IPS-18a (cell line): ENCODE measurements around the gene MAGEB6.
"Not testable (repeated sequence)": the region's sequence is repeated elsewhere in the genome, so short reads cannot be mapped to it uniquely, and the experiment has no call there.

Source experiments
- H3K27ac ChIP-seq: one replicate; pipeline ENCODE4 v1.5.1; 2013; ENCODE audit warnings: low read length
- H3K27me3 ChIP-seq: one replicate; pipeline ENCODE4 v1.6.1; 2013; ENCODE audit warnings: mild to moderate bottlenecking, low read length; ENCODE audit not compliant: control insufficient read depth, insufficient read depth
- H3K36me3 ChIP-seq: one replicate; pipeline ENCODE4 v1.6.1; 2013; ENCODE audit warnings: low read depth, low read length; ENCODE audit not compliant: control insufficient read depth
- H3K4me1 ChIP-seq: one replicate; pipeline ENCODE4 v1.6.1; 2013; ENCODE audit warnings: low read depth, low read length; ENCODE audit not compliant: control insufficient read depth
- H3K4me3 ChIP-seq: one replicate; pipeline ENCODE4 v1.5.1; 2013; ENCODE audit warnings: low read length
- H3K9ac ChIP-seq: one replicate; pipeline ENCODE4 v1.6.1; 2013; ENCODE audit warnings: mild to moderate bottlenecking, low read length, moderate library complexity
- H3K9me3 ChIP-seq: one replicate; pipeline ENCODE4 v1.6.1; 2013; ENCODE audit warnings: low read depth, low read length; ENCODE audit not compliant: control insufficient read depth

MAGEB6 gene, protein sequence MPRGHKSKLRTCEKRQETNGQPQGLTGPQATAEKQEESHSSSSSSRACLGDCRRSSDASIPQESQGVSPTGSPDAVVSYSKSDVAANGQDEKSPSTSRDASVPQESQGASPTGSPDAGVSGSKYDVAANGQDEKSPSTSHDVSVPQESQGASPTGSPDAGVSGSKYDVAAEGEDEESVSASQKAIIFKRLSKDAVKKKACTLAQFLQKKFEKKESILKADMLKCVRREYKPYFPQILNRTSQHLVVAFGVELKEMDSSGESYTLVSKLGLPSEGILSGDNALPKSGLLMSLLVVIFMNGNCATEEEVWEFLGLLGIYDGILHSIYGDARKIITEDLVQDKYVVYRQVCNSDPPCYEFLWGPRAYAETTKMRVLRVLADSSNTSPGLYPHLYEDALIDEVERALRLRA

GRCh38 chrX:26192204-26192603 is at the start of gene MAGEB6:
MAGEB6 (plus strand) TSS chrX:26192440; CDS start chrX:26193847, 1,407 bp downstream.
- Histone ChIP-seq H3K36me3 (no peaks in the 10 kb centered on the region), H3K27me3 (no peaks in the 10 kb centered on the region), H3K4me1 (no peaks in the 10 kb centered on the region), H3K27ac (no peak within 1 kb of the TSS), H3K9me3 (peaks cover 16% of the 10 kb centered on the region), H3K9ac (no peak within 1 kb of the TSS), H3K4me3 (no peak within 1 kb of the TSS)

GRCh38 chrX:26146024-26146423 is 46.2 kb upstream of the MAGEB6 start:
- Histone ChIP-seq H3K9me3 (peaks cover 25% of the 10 kb centered on the region), H3K27me3 (no peaks in the 10 kb centered on the region)

GRCh38 chrX:26160301-26160700 is 31.9 kb upstream of the MAGEB6 start, which contains the start of gene MAGEB6B:
MAGEB6B (plus strand) TSS chrX:26160601; CDS start chrX:26160601, 0 bp downstream.
- no peak within 1 kb of the TSS for H3K4me3 ChIP-seq
- H3K4me1 ChIP-seq: no peaks in the 10 kb centered on the region
- H3K27ac ChIP-seq: no peak within 1 kb of the TSS
- no peak within 1 kb of the TSS for H3K9ac ChIP-seq
- H3K9me3 ChIP-seq: peaks cover 2% of the 10 kb centered on the region
- H3K27me3 ChIP-seq: no peaks in the 10 kb centered on the region
- H3K36me3 ChIP-seq: no peaks in the 10 kb centered on the region

More at GRCh38 chrX:26146024-26146423, 46.2 kb upstream of the MAGEB6 start:
- Histone ChIP-seq H3K4me1 (no peaks in the 10 kb centered on the region), H3K9ac (no peak overlapping the region), H3K4me3 (no peak overlapping the region), H3K27ac (no peak overlapping the region), H3K36me3 (no peaks in the 10 kb centered on the region)

- Histone ChIP-seq H3K27ac (no peak overlapping the region), H3K9me3 (peaks cover 10% of the 10 kb centered on the region), H3K9ac (no peak overlapping the region), H3K36me3 (no peaks in the 10 kb centered on the region), H3K4me3 (no peak overlapping the region), H3K27me3 (no peaks in the 10 kb centered on the region), H3K4me1 (no peaks in the 10 kb centered on the region)
Measured at GRCh38 chrX:26203561-26203960, 11.3 kb downstream of the MAGEB6 start.

GRCh38 chrX:26204717-26205116 is 12.5 kb downstream of the MAGEB6 start:
- not testable (repeated sequence) for H3K9me3 ChIP-seq, H3K27me3 ChIP-seq, H3K9ac ChIP-seq

DNA sequence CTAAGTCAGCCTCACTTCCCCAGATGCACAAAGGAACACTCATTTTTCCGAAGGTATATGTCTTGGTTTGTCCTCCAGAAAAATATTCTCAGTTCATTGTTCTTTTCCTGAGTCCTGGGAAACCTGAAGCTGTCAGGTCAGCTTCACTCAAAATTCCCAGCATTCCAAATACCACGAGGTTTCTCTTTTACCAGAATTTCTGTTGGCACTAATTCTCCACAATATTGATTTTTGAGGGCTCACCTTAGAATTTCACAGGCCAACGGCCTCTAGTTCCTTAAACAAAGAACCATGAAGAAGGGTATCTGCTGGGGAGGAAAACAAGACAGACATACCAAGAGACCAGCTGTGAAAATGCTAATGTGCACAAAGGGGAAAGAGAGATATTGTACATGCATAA is 15.8 kb downstream of the MAGEB6 start:
- Histone ChIP-seq H3K9me3 (peaks cover 3% of the 10 kb centered on the region), H3K36me3 (no peaks in the 10 kb centered on the region), H3K4me3 (no peak overlapping the region), H3K4me1 (no peaks in the 10 kb centered on the region), H3K9ac (no peak overlapping the region), H3K27me3 (no peaks in the 10 kb centered on the region), H3K27ac (no peak overlapping the region)

More at GRCh38 chrX:26204717-26205116, 12.5 kb downstream of the MAGEB6 start:
- not testable (repeated sequence) for H3K4me3 ChIP-seq, H3K4me1 ChIP-seq, H3K27ac ChIP-seq, H3K36me3 ChIP-seq

DNA sequence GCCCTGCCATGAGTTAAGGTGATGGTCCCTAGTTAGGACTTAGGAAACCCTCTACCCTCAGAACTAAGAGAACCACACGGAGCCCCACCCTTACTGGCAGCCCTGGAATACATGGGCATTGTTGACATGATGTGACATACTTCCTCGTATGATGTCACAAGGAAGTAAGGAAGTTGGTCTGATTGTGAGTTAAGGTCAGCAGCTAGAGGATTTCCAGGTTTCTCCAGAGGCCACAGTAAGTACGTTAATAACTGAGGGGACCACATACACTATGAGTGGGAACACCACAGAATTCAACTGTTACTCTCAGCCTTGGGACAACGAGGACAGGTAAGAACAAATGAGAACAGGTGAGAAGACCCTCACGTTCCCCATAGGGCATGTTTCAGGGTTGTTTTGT is 23.6 kb downstream of the MAGEB6 start, which contains the start of gene MAGEB5:
MAGEB5 (plus strand) TSS at position 301 of the 400 bp plus-strand sequence. CDS start 1,133 bp downstream, outside the sequence.
- no peaks in the 10 kb centered on the region for H3K4me1 ChIP-seq
- H3K36me3 ChIP-seq: no peaks in the 10 kb centered on the region
- peaks cover 20% of the 10 kb centered on the region for H3K9me3 ChIP-seq
- H3K9ac ChIP-seq: no peak within 1 kb of the TSS
- H3K4me3 ChIP-seq: no peak within 1 kb of the TSS
- no peak within 1 kb of the TSS for H3K27ac ChIP-seq
- no peaks in the 10 kb centered on the region for H3K27me3 ChIP-seq

- no peaks in the 10 kb centered on the region for H3K27me3 ChIP-seq
Measured at GRCh38 chrX:26219351-26219750, 27.1 kb downstream of the MAGEB6 start.

DNA sequence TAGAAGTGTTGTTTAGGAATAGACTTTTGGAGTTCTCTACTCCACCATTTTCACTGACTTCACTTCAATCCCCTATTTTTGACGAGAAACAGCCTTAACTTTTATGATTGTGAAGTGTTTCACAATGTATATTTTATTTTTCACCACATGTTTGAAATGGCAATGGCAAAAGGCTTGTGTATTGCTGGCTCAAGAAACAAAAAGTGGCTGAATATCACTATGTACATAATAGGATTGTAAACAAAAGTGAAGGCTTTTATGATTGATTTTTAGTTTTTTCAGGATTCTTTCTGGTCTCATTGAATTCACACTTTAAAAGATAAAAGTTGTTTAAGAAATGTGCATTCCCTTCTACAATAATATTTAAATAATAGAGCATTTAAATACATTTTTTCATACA is 41.9 kb downstream of the MAGEB6 start:
- Histone ChIP-seq H3K4me1 (no peaks in the 10 kb centered on the region), H3K9me3 (peaks cover 24% of the 10 kb centered on the region), H3K4me3 (no peak overlapping the region), H3K27ac (no peak overlapping the region), H3K9ac (no peak overlapping the region), H3K27me3 (no peaks in the 10 kb centered on the region), H3K36me3 (no peaks in the 10 kb centered on the region)

More at GRCh38 chrX:26219351-26219750, 27.1 kb downstream of the MAGEB6 start:
- Histone ChIP-seq H3K36me3 (no peaks in the 10 kb centered on the region), H3K4me3 (no peak overlapping the region), H3K27ac (no peak overlapping the region), H3K9me3 (peaks cover 30% of the 10 kb centered on the region), H3K9ac (no peak overlapping the region), H3K4me1 (no peaks in the 10 kb centered on the region)
